Limb (tissue), 2 donors: ENCODE data around the gene KRTAP16-1.
"Not testable (repeated sequence)": the region's sequence is repeated elsewhere in the genome, so short reads cannot be mapped to it uniquely, and the experiment has no call there.

Experiments used
- DNase-seq, 2 donors: peaks; one replicate each; pipeline ENCODE4 v3.0.0-alpha.2; 2016; ENCODE audit errors: extremely low spot score in 2 of 2

The KRTAP16-1 gene, protein sequence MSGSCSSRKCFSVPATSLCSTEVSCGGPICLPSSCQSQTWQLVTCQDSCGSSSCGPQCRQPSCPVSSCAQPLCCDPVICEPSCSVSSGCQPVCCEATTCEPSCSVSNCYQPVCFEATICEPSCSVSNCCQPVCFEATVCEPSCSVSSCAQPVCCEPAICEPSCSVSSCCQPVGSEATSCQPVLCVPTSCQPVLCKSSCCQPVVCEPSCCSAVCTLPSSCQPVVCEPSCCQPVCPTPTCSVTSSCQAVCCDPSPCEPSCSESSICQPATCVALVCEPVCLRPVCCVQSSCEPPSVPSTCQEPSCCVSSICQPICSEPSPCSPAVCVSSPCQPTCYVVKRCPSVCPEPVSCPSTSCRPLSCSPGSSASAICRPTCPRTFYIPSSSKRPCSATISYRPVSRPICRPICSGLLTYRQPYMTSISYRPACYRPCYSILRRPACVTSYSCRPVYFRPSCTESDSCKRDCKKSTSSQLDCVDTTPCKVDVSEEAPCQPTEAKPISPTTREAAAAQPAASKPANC

GRCh38 chr17:41308918-41309359 lies at the start of gene KRTAP16-1:
Gene KRTAP16-1, minus strand, starts transcription at chr17:41309309. Its CDS starts 56 bp downstream, at chr17:41309253.
- DNase-seq = no peak

- no peak for DNase-seq
Measured at GRCh38 chr17:41354536-41354935, 45.4 kb upstream of the KRTAP16-1 start.

DNA sequence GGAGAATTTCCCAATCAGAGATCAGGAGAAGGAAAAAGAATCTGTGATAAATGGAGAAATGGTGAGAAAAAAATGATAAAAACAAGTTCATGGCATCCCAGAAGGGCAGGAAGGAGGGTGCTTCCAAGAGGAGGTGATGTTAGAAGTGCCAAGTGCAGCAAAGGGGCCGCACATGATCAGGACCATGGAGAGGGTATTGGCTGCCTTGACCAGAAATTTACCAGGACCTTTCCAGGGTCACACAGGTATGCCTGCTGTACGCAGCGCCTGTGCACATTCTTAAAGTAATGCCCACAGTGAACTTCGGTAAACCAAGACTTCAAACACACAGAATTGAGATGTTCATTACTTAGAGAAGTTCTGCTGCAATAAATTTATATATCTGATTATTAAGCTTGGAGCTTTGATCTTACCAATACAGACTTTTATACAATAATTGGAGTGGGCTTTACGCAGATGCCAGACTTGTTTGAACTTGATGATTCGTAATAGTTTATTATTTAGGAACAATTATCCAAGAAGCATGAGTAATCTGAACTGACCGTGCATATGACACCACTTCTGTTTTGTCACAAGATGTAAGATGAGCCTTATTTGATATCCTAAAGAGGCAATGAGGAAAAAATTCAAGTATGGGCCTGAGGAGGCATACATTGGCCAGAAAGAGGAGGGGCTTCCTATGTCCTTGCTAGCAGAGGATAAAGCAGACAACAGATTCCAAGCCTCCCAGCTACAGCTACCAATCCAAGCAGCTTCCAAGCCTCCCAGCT lies 43.7 kb upstream of the KRTAP16-1 start:
- DNase-seq = no peak

- DNase-seq = no peak
Measured at GRCh38 chr17:41351177-41351576, 42.1 kb upstream of the KRTAP16-1 start.

DNA sequence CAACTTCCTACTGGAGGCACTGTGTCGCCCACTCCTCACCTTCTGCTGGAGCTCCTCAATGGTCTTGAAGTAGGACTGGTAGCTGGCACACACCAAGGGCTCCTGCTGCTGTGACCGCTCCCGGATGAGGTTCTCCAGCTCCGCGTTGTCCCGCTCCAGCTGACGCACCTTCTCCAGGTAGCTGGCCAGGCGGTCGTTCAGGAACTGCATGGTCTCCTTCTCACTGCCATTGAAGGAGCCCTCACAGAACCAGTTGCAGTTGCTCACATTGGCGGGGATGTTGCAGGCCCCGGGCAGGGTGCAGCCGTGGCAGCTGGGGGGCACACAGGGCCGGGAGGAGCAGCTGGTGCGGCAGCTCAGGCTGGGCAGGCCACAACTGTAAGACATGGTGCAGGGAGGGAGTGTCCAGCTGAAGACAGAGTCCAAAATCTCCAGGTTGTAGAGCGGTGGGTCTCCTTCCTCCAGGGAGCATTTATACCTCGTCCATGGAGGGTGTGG lies 41.3 kb upstream of the KRTAP16-1 start, which contains the start of gene KRT33A:
Gene KRT33A, minus strand, starts transcription at position 448 of the 498 bp plus-strand sequence. Its CDS starts 61 bp downstream, at position 387.
- not testable (repeated sequence) for DNase-seq

DNA sequence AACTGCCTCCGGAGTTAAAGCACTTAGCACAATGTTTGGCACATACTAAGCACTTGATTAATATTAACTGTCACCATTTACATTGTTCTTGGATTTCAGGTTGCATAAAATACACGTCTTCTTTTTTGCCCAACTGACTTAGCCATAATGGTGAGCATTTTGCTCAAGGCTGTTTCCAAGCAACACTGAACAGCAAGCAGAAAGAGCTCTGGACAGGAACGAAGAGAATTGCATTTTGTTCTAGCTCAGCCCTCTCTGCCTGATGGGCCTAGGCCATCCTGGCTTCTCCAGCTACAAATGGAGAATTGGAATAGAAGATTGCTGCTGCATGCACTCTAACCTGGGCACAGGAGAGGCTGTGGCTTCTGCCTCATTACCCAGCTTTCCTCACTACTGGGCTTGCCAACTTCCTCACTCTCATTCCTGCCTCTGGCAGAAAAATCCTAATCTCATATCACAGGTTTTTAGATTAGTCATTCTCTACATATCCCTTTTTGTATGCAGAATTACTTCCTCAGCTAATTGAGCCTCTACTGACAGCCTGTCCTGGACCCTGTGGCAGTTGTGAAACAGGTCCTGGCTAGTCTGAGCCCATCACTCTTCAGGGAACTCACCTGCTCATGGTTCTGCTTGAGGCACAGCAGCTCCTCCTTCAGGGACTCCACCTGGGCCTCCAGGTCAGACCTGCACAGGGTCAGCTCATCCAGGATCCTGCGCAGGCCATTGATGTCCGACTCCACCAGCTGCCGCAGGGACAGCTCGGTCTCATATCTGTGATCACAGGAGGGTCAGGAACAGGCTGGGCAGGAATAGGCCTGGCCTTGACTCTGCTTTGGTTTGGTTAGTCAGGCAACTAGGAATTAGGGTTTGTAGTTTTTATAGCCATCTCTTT lies 39.0 kb upstream of the KRTAP16-1 start:
- no peak for DNase-seq

DNA sequence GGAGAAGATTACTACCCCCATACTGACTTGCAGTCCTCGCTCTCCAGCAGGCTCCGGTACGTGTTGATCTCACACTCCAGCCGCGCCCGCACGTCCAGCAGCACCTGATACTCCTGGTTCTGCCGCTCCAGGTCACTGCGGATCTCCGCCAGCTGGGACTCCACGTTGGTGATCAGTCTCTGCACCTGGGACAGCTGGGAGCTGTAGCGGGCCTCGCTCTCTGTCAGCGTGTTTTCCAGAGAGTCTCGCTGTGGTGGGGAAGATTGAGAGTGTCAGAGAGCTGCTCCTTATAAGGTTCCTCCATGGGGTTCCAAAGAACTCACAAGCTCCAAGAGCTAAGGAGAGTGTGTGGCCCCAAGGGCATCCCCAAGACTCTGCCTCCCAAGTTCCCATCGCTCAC lies 37.3 kb upstream of the KRTAP16-1 start:
- DNase-seq = not testable (repeated sequence)

DNA sequence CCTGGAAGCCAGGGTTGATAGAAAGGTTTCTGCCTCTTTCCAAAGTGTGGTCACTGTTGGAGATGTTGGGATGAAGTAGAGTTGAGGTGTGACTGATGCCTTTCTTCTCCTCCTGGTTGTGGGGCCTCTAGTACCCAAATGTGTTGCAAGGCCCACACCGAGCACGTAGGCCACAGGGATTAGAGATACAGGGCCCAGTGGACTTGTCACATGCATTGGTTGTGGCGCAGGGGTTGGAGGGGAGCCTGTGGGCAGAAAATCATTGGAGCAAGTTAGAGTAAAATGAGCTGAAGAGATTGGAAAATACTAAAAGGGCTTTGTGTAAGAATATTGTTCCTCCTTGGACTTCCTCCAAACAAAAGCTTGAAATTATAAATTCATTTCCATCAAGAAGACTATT lies 36.9 kb upstream of the KRTAP16-1 start:
- no peak for DNase-seq

DNA sequence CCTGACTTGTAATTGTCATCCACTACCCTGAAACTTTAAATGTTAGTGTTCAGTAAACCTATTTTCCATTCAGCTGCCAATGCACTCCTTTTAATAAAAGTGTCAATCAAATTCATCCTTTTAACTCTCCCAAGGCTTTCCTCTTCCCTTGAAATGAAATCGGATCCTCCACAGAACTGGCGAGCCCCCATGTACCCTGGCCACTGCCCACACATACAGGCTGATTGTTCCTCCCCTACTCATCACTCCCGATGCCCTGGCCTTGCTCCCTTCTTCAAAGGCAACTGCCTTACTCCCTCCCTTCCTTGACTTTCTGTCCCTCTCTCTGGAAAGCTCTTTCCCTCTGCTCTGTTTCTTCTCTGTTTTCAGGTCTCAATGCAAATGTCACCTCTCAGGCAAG lies 33.9 kb upstream of the KRTAP16-1 start:
- DNase-seq = no peak

DNA sequence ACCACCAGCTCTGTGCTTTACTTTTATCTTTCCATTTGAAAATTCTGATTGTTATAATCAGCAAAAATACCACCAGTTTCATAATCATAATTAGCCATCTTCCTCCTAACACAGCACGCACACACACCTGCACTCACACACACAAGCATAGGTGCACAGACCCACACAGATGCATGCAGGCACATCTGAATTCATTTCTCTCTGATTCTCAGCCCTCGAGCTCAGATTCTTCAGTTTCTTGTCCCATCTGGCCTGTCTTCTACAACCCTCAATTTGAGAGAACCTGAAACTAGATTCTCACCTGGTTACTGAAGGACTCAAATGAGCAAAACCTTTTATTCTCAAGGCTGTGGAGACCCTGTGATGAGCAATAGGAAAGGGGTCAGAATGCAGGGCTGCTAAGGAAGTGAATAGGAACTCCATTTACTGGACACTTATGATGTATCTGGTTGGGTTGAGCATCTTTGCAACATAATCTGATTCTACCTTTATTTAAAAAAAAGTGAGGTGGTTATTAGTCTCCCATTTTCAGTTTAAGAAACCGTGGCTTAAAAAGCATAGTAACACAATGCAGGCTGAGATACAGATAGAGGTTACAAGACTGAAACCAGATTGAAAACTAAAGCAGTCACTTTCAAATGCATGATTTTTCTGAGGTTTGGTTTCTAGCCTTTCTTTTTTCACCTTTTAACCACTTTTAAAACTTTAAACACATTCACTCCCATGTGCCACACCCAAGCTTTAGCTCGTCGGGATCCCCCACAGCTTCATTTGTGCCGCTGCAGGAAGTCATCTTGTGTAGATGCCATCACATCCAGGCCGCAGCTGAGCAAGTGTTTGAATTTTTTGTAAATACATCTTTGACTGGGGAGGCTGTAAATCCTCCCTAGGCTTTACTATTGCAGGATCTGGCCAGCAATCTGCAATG lies 32.1 kb upstream of the KRTAP16-1 start:
- no peak for DNase-seq

DNA sequence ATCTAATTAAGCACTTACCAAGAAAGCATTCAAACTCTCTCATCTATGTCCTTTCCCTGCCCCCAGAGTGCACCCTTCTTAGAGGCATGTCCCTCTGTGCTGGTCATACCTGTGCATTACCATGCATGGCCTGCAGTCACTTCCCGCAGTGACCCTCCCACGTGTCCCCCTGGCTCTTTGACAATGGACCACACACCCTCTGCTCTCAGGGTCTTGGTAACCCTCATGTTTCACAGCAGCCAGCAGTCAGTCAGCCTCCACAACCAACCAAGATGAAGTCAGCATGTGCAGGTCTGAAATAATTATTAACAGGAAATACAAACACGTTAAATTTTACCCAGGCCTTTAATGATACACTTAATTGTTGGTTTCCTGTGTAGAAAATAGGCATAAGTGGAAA lies 31.4 kb upstream of the KRTAP16-1 start:
- no peak for DNase-seq

DNA sequence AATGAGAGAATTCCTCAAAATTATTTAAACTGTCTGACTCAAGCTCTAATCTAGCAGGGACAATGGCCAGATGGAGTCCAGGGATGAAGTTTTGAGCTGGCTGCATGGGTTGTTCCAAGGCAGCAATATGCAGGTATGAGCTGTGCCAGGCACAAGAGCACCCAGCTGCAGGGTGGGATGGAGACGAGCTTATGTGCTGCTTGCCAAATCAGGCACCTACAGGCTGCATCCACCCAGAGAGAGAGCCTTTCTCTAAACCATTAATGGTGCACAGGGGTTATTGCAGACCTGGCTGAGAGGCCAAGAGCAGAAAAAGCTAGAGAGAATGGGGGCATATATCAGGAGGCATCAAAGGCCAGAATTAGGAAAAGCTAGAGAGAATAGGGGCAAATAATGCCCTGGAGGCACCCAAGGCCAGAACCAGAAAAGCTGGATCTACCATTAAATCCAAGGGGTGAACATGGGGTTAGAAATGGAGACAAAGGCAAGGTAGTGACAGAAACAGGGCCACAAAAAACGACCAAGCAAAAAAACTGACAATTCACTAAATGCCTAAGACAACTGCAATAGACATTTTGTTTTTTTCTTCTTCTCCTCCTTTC lies 30.6 kb upstream of the KRTAP16-1 start:
- DNase-seq = no peak

DNA sequence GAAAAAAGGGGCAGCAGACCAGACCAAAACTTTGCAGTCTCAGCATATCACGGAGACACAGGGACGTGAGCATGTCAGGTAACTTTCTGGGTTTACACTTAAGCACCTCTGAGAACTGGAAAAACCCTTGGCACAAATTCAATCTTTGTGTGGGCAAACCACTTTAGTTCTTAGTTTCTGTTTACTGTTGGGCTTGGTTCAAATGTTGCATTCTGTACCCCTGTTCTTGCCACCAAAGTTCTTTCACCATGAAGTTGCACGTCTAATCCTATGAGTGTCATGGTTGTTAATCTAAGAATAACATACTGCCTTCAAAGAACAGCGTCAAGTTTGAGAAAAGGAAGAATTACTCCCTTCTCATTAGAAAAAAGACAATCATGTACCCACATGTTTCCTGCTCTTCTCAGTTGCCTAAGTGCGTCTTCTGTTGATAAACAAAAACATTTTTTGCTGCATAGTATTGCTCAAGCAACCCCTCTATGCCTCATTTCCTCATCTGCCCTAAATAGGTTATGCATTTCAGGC lies 29.9 kb upstream of the KRTAP16-1 start:
- no peak for DNase-seq

- no peak for DNase-seq
Measured at GRCh38 chr17:41335747-41336146, 26.6 kb upstream of the KRTAP16-1 start.

DNA sequence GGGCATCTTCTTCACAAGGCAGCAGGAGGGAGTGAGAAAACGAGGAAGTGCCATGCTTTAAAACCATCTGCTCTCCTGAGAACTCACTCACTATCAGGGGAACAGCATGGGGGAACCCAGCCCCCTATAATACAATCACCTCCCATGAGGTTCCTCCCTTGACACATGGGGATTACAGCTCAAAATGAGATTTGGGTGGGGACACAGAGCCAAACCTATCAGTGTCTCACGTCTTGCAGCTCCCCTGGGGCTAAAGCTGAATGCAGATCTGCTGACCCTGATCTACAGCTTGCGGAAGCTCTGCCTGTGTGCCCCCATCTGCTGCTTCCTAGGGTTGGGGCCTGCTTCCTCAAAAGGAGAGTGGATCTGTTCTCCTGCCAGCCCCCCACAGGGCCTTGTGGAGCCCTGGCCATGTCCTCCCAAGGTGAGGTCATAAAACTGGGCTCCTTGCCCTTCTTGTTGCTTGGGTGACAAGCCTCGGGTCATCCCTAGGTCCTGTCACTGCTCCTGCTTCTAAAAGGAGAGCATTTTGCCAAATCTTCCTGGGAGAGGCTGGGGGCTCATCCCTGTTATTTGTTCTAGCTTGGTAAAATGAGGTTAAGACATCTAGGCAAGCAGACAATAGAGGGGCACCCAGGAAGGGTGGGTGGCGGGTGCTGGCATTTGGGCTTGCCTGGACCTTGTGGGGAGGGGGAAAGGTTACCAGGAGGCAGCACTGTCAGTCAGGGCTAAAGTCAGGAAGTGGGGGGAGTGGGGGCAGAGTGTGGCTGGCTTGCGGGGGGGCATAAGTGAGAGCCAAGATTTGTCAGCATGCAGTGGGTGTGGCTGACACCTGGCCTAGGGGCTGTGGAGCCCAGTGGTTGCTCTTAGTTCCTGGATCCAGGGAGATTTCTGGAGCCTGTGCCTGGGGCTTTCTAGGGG lies 25.5 kb upstream of the KRTAP16-1 start:
- DNase-seq = no peak

DNA sequence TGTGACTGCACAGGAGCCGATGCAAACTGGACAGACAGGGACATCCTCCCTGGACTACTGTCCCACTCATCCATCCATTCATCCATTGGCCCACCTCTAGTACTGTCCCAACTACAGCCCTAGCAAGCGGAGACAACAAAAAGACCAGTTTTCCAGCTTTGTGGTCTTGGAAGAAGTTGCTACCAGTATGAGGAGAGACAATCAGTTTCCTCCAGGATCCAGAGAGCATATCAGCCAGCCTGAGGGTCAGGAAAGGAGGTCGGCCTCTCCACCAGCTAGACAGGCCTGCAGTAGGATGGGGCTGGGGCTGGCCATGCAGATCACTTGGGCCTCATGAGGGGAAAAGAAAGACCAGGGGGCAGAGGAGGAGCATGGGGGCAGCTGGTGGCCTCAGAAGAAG lies 24.7 kb upstream of the KRTAP16-1 start:
- no peak for DNase-seq

GRCh38 chr17:41333098-41333497 lies 24.0 kb upstream of the KRTAP16-1 start:
- no peak for DNase-seq

DNA sequence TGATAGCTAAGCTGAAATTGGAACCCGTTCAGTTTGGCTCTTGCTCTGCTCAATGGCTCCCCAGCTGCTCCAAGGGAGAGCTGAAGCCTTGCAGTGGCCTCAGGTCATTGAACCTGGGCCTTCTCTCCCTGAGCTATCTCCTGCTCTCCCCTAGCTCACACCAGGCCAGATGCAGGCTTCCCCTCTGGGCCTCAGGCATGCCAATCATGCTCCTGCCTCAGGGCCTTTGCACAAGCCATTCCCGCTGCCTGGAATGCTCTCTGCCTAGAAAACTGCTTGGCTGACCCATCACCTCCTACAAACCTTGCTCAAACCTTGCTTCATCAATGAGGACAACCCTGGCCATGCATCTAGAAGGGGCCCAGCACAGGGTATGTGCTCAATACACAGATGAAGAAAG lies 23.1 kb upstream of the KRTAP16-1 start:
- no peak for DNase-seq
